AG10803 (cell line): Measurements from ENCODE around the gene IGFBP1.

Source experiments
- DNase-seq: peaks from one replicate; pipeline ENCODE4 v3.0.0; 2010; ENCODE audit warnings: low read depth
- H3K4me3 ChIP-seq: 2 replicates; pipeline ENCODE4 v1.5.1; 2011; ENCODE audit warnings: mild to moderate bottlenecking, low read length, control low read depth
- TF ChIP-seq, protein P1 (sequence below): conservative IDR thresholded peaks from 2 replicates; pipeline ENCODE4 v1.5.1; 2011; ENCODE audit warnings: mild to moderate bottlenecking, low read length, control low read depth, inconsistent platforms

IGFBP1 gene

GRCh38 chr7:45914911-45915310 is 26.6 kb downstream of the IGFBP1 start:
- no peak overlapping the region for H3K4me3 ChIP-seq
- no peak for DNase-seq
- TF ChIP-seq, protein P1, sequence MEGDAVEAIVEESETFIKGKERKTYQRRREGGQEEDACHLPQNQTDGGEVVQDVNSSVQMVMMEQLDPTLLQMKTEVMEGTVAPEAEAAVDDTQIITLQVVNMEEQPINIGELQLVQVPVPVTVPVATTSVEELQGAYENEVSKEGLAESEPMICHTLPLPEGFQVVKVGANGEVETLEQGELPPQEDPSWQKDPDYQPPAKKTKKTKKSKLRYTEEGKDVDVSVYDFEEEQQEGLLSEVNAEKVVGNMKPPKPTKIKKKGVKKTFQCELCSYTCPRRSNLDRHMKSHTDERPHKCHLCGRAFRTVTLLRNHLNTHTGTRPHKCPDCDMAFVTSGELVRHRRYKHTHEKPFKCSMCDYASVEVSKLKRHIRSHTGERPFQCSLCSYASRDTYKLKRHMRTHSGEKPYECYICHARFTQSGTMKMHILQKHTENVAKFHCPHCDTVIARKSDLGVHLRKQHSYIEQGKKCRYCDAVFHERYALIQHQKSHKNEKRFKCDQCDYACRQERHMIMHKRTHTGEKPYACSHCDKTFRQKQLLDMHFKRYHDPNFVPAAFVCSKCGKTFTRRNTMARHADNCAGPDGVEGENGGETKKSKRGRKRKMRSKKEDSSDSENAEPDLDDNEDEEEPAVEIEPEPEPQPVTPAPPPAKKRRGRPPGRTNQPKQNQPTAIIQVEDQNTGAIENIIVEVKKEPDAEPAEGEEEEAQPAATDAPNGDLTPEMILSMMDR: no peak

- TF ChIP-seq, protein P1: no peak
- peak; percentile 64 for DNase-seq
- no peak overlapping the region for H3K4me3 ChIP-seq
Measured at GRCh38 chr7:45915606-45916005, 27.3 kb downstream of the IGFBP1 start.

- no peak for DNase-seq
- TF ChIP-seq, protein P1: no peak
- H3K4me3 ChIP-seq: peak overlapping the region; percentile 92
Measured at GRCh38 chr7:45917064-45917463, 28.8 kb downstream of the IGFBP1 start.

DNA sequence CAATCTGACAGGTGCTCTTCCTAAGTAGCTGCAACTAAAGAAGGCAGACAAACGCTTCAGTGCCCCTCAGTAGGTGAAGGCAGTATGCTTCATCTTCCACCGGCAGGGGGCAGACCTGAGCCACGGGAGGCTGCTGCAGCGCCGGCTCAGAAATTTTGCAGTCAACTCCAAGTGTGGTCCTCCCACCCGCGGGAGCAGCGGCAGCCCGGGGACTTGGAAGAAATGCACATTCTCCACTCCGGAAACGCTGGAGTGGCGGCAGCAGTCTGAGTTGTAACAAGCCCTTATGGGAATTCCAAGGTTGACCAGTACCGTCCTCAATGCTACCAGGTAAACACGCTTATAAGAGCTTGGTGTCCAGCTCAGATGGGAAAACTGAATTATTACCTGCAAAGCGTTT is 29.4 kb downstream of the IGFBP1 start:
- peak; percentile 81 for DNase-seq
- TF ChIP-seq, protein P1: peak; percentile 97
- H3K4me3 ChIP-seq: peak overlapping the region; percentile 92

DNA sequence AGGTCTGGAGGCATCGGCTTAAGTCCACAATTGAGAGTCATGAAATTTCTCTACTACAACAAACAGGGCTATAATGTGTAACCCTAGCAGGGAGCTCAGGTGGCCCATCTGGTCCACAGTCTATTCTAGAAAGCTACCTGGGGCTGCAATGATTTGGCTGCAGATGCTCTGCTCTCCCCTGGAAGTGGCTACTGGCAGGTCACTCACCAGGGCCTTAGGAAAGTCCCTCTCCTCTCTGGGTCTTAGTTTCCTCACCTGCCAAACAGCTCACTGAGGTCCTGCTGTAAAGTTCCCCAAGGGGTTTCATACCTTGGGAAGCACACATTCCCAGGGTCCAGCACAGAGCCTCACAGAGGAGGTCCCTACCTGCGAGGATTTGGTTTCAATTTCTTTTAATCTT is 30.3 kb downstream of the IGFBP1 start:
- TF ChIP-seq, protein P1: no peak
- DNase-seq: no peak
- peak overlapping the region; percentile 92 for H3K4me3 ChIP-seq

DNA sequence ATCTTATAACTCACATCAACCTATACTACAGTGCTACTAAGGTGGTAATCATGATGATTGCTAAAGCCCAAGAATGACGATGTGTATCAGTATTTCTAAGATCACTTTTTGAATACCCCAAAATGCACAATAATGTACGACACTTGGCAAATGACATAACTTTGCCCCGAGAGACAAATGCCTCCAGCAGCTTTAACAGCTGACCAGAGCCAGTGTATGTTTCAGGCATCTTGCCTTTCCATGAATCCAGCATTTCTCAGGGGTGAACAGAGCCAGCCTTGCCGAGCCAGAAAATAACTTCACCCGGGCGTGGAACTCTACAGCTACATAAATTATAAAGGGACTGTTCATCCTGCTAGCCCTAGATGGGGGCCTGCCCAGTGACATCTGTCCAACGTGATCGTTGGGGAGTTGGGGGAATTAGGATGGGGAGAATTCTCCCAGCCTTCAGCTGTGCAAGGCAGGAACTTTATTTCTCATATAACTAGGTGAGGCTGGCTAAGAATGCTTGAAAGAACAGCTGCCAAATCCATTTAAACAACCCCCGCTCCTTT is 31.0 kb downstream of the IGFBP1 start:
- TF ChIP-seq, protein P1: no peak
- DNase-seq: no peak

GRCh38 chr7:45919993-45920459 is 31.7 kb downstream of the IGFBP1 start:
- H3K4me3 ChIP-seq: peak overlapping the region; percentile 92
- no peak for DNase-seq
- TF ChIP-seq, protein P1: no peak; the same call in 1 of the 2 replicates

More for the DNA sequence above, 31.0 kb downstream of the IGFBP1 start:
- H3K4me3 ChIP-seq: peak overlapping the region; percentile 92
